ENCODE measurements around the gene SREBF1. TPM values are rescaled to one million over a fixed set of nuclear protein-coding genes. Genes with fewer than 3 reads are reported as not detected.

Gene SREBF1
- total and polyA plus RNA-seq, 2 of the 8 experiments (the other 6 are each of a cell fraction or from before 2014, with no cell fraction given), result 28.6 to 70.8 TPM

- TF ChIP-seq SAP30 (IDR thresholded peaks at IDR 0.05; ENCODE audit: insufficient read depth, insufficient replicate concordance, low read length), result no peak
- TF ChIP-seq HDAC6 (IDR thresholded peaks at IDR 0.05; ENCODE audit: low read depth, low read length), result no peak
- TF ChIP-seq CBX5 (IDR thresholded peaks at IDR 0.05; ENCODE audit: low read depth, low read length), result no peak
- TF ChIP-seq KDM5A (IDR thresholded peaks at IDR 0.05; ENCODE audit: low read length), result no peak
- TF ChIP-seq BACH1 (IDR thresholded peaks at IDR 0.05; ENCODE audit: low read length), result no peak
These were observed 23.1 kb downstream of the SREBF1 start (continued) for GRCh38 chr17:17813725-17814095.
